HG02571 (cell line): ENCODE measurements around the gene DYRK1A.
"Not testable (repeated sequence)": the region's sequence is repeated elsewhere in the genome, so short reads cannot be mapped to it uniquely, and the experiment has no call there.

Source experiments
- ATAC-seq: cut with Tn5 transposase; IDR thresholded peaks from one replicate; pipeline ENCODE4 v1.9.1; 2021; ENCODE audit warnings: mild to moderate bottlenecking, moderate library complexity; ENCODE audit not compliant: unreplicated experiment

Gene DYRK1A

GRCh38 chr21:37546949-37547614 lies 180.5 kb downstream of the DYRK1A start:
- ATAC-seq, result no peak

GRCh38 chr21:37547615-37548200 lies 181.1 kb downstream of the DYRK1A start:
- no peak for ATAC-seq

- no peak for ATAC-seq
These were observed 182.0 kb downstream of the DYRK1A start for GRCh38 chr21:37548521-37548981.

- not testable (repeated sequence) for ATAC-seq
These were observed 183.2 kb downstream of the DYRK1A start for GRCh38 chr21:37549730-37550129.

- ATAC-seq, result no peak
These were observed 183.6 kb downstream of the DYRK1A start for GRCh38 chr21:37550157-37550556.

GRCh38 chr21:37550618-37551330 lies 184.2 kb downstream of the DYRK1A start:
- ATAC-seq, result no peak

GRCh38 chr21:37551331-37551992 lies 184.9 kb downstream of the DYRK1A start:
- no peak for ATAC-seq

GRCh38 chr21:37551993-37552355 lies 185.4 kb downstream of the DYRK1A start:
- no peak for ATAC-seq

- ATAC-seq, result no peak
These were observed 186.0 kb downstream of the DYRK1A start for GRCh38 chr21:37552496-37553029.

- ATAC-seq, result no peak
These were observed 186.5 kb downstream of the DYRK1A start for GRCh38 chr21:37553078-37553481.

- no peak for ATAC-seq
These were observed 188.2 kb downstream of the DYRK1A start for GRCh38 chr21:37554661-37555379.

- no peak for ATAC-seq
These were observed 189.2 kb downstream of the DYRK1A start for GRCh38 chr21:37555672-37556261.

- ATAC-seq, result peak; percentile 75
These were observed 190.8 kb downstream of the DYRK1A start for GRCh38 chr21:37557261-37557950.

- no peak for ATAC-seq
These were observed 192.2 kb downstream of the DYRK1A start for GRCh38 chr21:37558676-37559211.

GRCh38 chr21:37560385-37560784 lies 193.8 kb downstream of the DYRK1A start:
- ATAC-seq, result no peak

GRCh38 chr21:37561506-37561905 lies 194.9 kb downstream of the DYRK1A start:
- no peak for ATAC-seq

- no peak for ATAC-seq
These were observed 195.7 kb downstream of the DYRK1A start for GRCh38 chr21:37561941-37562919.
